Endothelial cell of umbilical vein (primary cell): ENCODE measurements around the gene GUCY1A1. TPM values are rescaled to one million over a fixed set of nuclear protein-coding genes. Genes with fewer than 3 reads are reported as not detected.

Experiments
- BruUV-seq: library from RNA; stranded (reverse); fragments of 400-500 nt; replicated peaks from 2 replicates; lab custom pipeline; 2021; lab: Mats Ljungman, UMichigan
- CTCF ChIA-PET: fragments of 300-600, 350-600 bp; sonication (Branson Sonifier 250); formaldehyde crosslinking; loops from one replicate; lab custom pipeline; 2021; ENCODE audit warnings: antibody characterized with exemption, inconsistent platforms; lab: Charles Lee
- POLR2A ChIA-PET: fragments of 300-600, 350-600 bp; sonication (Branson Sonifier 250); formaldehyde crosslinking; loops from one replicate; lab custom pipeline; 2021; ENCODE audit warnings: antibody characterized with exemption, inconsistent platforms; lab: Charles Lee
- DNase-seq: peaks from one replicate; pipeline ENCODE4 v3.0.0-alpha.2; 2011; ENCODE audit warnings: low read depth, low spot score
- FAIRE-seq: peaks from 2 replicates; lab custom pipeline; 2011; peaks lifted over from hg19 to GRCh38; lab: Jason Lieb, UNC
- H2AFZ ChIP-seq: 2 replicates; pipeline ENCODE4 v1.6.0; 2012; ENCODE audit warnings: low read depth, low read length, control low read depth, inconsistent platforms
- H3K27ac ChIP-seq: 2 replicates; pipeline ENCODE4 v1.5.1; 2011; ENCODE audit warnings: low read depth, mild to moderate bottlenecking, control low read depth, low read length, moderate library complexity; ENCODE audit not compliant: insufficient read depth
- H3K27me3 ChIP-seq, 2 experiments: 2 replicates each; pipeline versions ENCODE4 v1.6.0 to v1.6.1; 2011; ENCODE audit warnings: low read length in 2 of 2, mixed read lengths in 1 of 2; ENCODE audit not compliant: control insufficient read depth in 2 of 2, insufficient read depth in 2 of 2
- H3K36me3 ChIP-seq, 2 experiments: 2 replicates in 1 of 2; 3 replicates in 1 of 2; pipeline ENCODE4 v1.5.1; 2011; ENCODE audit warnings: low read length in 2 of 2, mild to moderate bottlenecking in 1 of 2, moderate library complexity in 1 of 2; ENCODE audit not compliant: control insufficient read depth in 2 of 2, insufficient read depth in 2 of 2; ENCODE audit errors: extremely low read depth in 1 of 2
- H3K4me1 ChIP-seq: 3 replicates; pipeline ENCODE4 v1.5.1; 2011; ENCODE audit warnings: mild to moderate bottlenecking, low read length; ENCODE audit not compliant: control insufficient read depth, insufficient read depth; ENCODE audit errors: extremely low read depth
- H3K4me2 ChIP-seq: 2 replicates; pipeline ENCODE4 v1.6.1; 2011; ENCODE audit warnings: low read length, control low read depth, mixed read lengths; ENCODE audit not compliant: insufficient read depth
- H3K4me3 ChIP-seq, 3 experiments: fragments of 200-600 bp in 1 of 3; sonication (generic), shearing (Covaris generic) in 1 of 3; replicated peaks in 1 of 3; 2 replicates each; pipeline ENCODE4 v1.5.1; 2011 to 2016; ENCODE audit warnings: control low read depth in 3 of 3, low read length in 3 of 3, mild to moderate bottlenecking in 2 of 3, inconsistent platforms in 1 of 3, low read depth in 1 of 3, moderate library complexity in 1 of 3; ENCODE audit not compliant: insufficient read depth in 1 of 3
- H3K79me2 ChIP-seq: 2 replicates; pipeline ENCODE4 v1.6.0; 2012; ENCODE audit warnings: low read length, inconsistent platforms; ENCODE audit not compliant: control insufficient read depth, insufficient read depth
- H3K9ac ChIP-seq: replicated peaks from 2 replicates; pipeline ENCODE3; 2011; ENCODE audit warnings: low read length, control low read depth; ENCODE audit not compliant: insufficient read depth; ENCODE audit errors: extremely low read depth
- H3K9me1 ChIP-seq: replicated peaks from 3 replicates; pipeline ENCODE4 v1.6.0; 2011; ENCODE audit warnings: mild to moderate bottlenecking, low read length; ENCODE audit not compliant: control insufficient read depth, insufficient read depth; ENCODE audit errors: extremely low read depth
- H3K9me3 ChIP-seq: replicated peaks from 2 replicates; pipeline ENCODE4 v1.5.1; 2012; ENCODE audit warnings: low read length, inconsistent platforms; ENCODE audit not compliant: control insufficient read depth, insufficient read depth
- H4K20me1 ChIP-seq: replicated peaks from 2 replicates; pipeline ENCODE3; 2011; ENCODE audit warnings: mild to moderate bottlenecking, low read length; ENCODE audit not compliant: control insufficient read depth, insufficient read depth; ENCODE audit errors: extremely low read depth
- GATA2 ChIP-seq: IDR thresholded peaks from 2 replicates; pipeline ENCODE4 v1.7.0; 2011; ENCODE audit warnings: low read depth, mild to moderate bottlenecking, moderate library complexity, mixed read lengths, low read length; ENCODE audit not compliant: insufficient read length, insufficient read depth
- dilution Hi-C: fragments of 300-500 bp; cut with MboI; formaldehyde crosslinking; loops from one replicate; pipeline ENCODE4 v1.15.0; 2019; ENCODE audit warnings: low sequenced_read_pairs; ENCODE audit not compliant: extremely low pct_ligation_motif_present
- intact Hi-C: fragments of 100-400 bp; cut with micrococcal nuclease; formaldehyde crosslinking; loops from one replicate; pipeline ENCODE4 v1.10.0; 2022
- polyA plus RNA-seq, 4 experiments: library from polyadenylated mRNA; depleted of rRNA in 3 of 4; stranded (reverse) in 3 of 4; unstranded in 1 of 4; fragments of >200 nt; gene quantifications; 2 replicates each; pipeline versions ENCODE4 v1.2.1 to v1.2.3, GENCODE V29; 2011 to 2012; ENCODE audit warnings: missing spikeins in 1 of 4
- total RNA-seq: library from RNA; stranded (reverse); gene quantifications from 2 replicates; pipeline ENCODE4 v1.2.3, GENCODE V29; 2021
- TF ChIP-seq, protein P1 (sequence below): IDR thresholded peaks from 2 replicates; pipeline ENCODE4 v1.6.1; 2011; ENCODE audit not compliant: insufficient read depth, insufficient read length
- TF ChIP-seq, protein P2 (sequence below), 2 donors: IDR thresholded peaks; 1 replicate in 1 of 2; 2 replicates in 1 of 2; pipeline ENCODE4 v1.5.1; 2011; ENCODE audit warnings: low read length in 2 of 2, mild to moderate bottlenecking in 2 of 2, moderate library complexity in 2 of 2, control low read depth in 1 of 2, inconsistent platforms in 1 of 2, low read depth in 1 of 2; ENCODE audit not compliant: insufficient read depth in 1 of 2; ENCODE audit errors: extremely low read depth in 1 of 2

The GUCY1A1 gene
- total and polyA plus RNA-seq, 2 donors (not counting 3 experiments of a cell fraction or from before 2014, with no cell fraction given), result 1.3 to 4.4 TPM

GRCh38 chr4:155667568-155668511, 1.2 kb downstream of the GUCY1A1 start:
- no peaks in the 10 kb centered on the region for H3K9me3 ChIP-seq
- POLR2A ChIA-PET, result no interaction called here
- H3K36me3 ChIP-seq, result no peaks in the 10 kb centered on the region
- no peak for TF ChIP-seq GATA2
- TF ChIP-seq, protein P1, sequence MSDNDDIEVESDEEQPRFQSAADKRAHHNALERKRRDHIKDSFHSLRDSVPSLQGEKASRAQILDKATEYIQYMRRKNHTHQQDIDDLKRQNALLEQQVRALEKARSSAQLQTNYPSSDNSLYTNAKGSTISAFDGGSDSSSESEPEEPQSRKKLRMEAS, result peak; percentile 25
- TF ChIP-seq, protein P2, sequence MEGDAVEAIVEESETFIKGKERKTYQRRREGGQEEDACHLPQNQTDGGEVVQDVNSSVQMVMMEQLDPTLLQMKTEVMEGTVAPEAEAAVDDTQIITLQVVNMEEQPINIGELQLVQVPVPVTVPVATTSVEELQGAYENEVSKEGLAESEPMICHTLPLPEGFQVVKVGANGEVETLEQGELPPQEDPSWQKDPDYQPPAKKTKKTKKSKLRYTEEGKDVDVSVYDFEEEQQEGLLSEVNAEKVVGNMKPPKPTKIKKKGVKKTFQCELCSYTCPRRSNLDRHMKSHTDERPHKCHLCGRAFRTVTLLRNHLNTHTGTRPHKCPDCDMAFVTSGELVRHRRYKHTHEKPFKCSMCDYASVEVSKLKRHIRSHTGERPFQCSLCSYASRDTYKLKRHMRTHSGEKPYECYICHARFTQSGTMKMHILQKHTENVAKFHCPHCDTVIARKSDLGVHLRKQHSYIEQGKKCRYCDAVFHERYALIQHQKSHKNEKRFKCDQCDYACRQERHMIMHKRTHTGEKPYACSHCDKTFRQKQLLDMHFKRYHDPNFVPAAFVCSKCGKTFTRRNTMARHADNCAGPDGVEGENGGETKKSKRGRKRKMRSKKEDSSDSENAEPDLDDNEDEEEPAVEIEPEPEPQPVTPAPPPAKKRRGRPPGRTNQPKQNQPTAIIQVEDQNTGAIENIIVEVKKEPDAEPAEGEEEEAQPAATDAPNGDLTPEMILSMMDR (IDR thresholded peaks at IDR 0.05; ENCODE audit: extremely low read depth in 1 of 2, insufficient read depth in 1 of 2, low read depth in 1 of 2, low read length in 2 of 2), result no peak
- peaks cover 12 to 16% of the 10 kb centered on the region in 2 experiments for H3K27me3 ChIP-seq
- H3K27ac ChIP-seq, result no peak overlapping the region
- BruUV-seq, result no TSS peak
- DNase-seq (peak; percentile 66), FAIRE-seq (no peak)
- H3K79me2 ChIP-seq, result no peaks in the 10 kb centered on the region
- H3K4me2 ChIP-seq, result peak overlapping the region; percentile 88
- peak overlapping the region; percentile 44 for H3K9ac ChIP-seq
- intact Hi-C loops (loop anchor here (1.0 to 2.0 kb wide), 5 partner anchors 39 to 225 kb away; partner anchors contain the start of gene GUCY1B1), dilution Hi-C loops (no loop called here)
- peaks cover 19% of the 10 kb centered on the region for H3K4me1 ChIP-seq
- peak overlapping the region; percentile 39 to 83 (median 46) for H3K4me3 ChIP-seq
- CTCF ChIA-PET, result interaction anchor here (0.8 to 2.4 kb wide), 8 partner anchors 14 to 221 kb away, joined by 3 to 14 read pairs (median 3); no protein-coding TSS in a partner anchor
- H4K20me1 ChIP-seq, result no peaks in the 10 kb centered on the region
- H3K9me1 ChIP-seq, result no peaks in the 10 kb centered on the region
- peak overlapping the region; percentile 72 for H2AFZ ChIP-seq
